Mammary epithelial cell (primary cell): Measurements from ENCODE around the gene MYPN.

Source experiments
- CTCF ChIP-seq, 2 donors: IDR thresholded peaks in 1 of 2; conservative IDR thresholded peaks in 1 of 2; 2 replicates each; pipeline ENCODE4 v1.5.1; 2011 to 2012; ENCODE audit warnings: inconsistent platforms in 2 of 2, low read length in 2 of 2, mild to moderate bottlenecking in 2 of 2, control low read depth in 1 of 2, low read depth in 1 of 2; ENCODE audit not compliant: insufficient read depth in 1 of 2; ENCODE audit errors: extremely low read depth in 1 of 2
- EZH2 ChIP-seq: IDR thresholded peaks from 2 replicates; pipeline ENCODE4 v1.6.1; 2012; ENCODE audit warnings: low read length, inconsistent platforms, borderline replicate concordance

GRCh38 chr10:68096913-68097516 lies 12.3 kb upstream of the MYPN start:
- no peak for TF ChIP-seq CTCF (conservative IDR thresholded peaks at IDR 0.05 in 1 of 2, IDR thresholded peaks at IDR 0.05 in 1 of 2; ENCODE audit: extremely low read depth in 1 of 2, insufficient read depth in 1 of 2, low read depth in 1 of 2, low read length in 2 of 2)
- TF ChIP-seq EZH2: no peak
